ENCODE data around the gene ZFHX2.
"Not testable (repeated sequence)": the region's sequence is repeated elsewhere in the genome, so short reads cannot be mapped to it uniquely, and the experiment has no call there.

ZFHX2 gene

DNA sequence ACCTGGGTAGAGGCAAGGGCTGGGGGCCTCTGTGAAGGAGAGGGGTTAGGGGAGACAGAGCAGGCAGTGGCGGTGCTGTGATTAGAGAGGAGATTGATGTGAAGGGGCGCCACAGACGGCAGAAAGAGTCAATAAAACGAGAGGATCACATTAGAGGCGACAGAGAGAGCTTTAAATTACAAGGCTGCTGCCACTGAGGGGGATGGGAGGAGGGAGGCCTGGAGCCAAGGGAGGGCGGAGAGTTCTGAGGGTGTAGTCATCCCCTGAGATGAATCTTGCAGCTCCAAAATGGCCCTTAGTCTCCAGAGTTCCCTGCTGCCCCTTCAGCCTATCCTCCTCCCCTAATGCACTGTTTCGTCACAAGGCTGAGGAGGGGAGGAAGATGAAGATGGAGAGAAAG, 12.8 kb downstream of the ZFHX2 start:
- DNase-seq: no peak

DNA sequence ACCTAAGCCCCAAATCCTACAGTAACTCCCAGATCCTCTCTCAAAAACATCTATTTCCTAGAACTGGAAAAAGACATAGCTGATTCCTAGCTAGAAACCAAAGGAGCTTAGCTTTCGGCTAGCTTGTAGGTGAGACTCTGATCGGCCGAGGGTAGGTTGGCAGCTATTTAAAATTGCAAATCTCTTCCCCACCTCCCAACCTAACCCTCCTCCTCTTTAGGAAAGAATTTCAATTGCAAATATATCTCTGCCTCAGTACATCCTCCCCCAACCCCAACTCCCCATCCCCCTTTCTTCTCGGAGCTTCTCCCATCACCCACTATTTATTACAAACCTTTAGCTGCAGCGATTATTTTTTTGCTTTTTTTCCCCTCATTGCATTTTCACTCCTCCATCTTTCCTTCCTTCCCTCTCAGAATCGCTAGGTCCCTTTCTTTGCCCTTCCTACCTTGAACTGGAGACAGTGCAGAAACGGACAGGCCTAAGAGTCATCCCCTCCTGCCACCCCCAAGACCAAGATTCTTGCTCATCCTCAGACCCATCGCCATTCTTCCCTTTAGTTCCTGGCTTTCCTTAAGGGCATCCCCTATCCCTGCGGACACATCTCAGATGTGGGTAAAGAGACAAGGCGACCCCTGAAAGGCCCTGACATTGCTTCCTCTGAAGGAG, 13.4 kb downstream of the ZFHX2 start:
- DNase-seq: no peak

DNA sequence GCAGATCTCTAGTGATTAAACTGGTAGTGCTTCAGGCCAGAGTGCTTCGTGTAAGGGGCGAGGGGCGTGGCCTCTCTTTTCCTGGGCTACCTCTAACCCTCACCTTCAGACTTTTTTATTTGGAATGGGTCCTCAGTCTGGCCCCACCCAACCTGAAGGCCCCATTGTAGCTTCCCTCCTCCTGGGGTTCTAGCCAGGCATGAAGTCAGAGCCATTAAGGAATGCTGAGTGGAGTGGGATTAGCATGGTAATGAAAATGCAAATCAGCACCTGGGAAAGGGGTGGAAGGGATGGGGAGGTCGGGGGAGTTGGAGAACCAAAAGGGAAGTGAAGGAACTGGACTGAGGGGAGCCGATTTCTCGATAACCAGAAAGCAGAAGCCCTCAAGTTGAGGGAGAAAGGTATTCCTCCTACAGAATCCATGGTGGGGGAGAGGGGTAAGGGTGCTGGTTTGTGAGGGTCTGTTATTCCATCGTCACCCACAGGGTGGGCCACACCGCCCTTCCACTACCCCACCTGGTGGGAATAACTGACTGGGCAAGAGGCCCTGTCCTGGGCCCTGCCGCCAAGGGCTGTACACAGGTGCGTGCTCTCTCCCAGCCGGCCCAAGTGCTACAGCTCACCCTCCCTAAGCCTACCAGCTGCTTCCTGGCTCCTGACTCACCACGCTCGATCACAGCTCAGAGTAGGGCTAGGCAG, 14.1 kb downstream of the ZFHX2 start:
- no peak for DNase-seq

DNA sequence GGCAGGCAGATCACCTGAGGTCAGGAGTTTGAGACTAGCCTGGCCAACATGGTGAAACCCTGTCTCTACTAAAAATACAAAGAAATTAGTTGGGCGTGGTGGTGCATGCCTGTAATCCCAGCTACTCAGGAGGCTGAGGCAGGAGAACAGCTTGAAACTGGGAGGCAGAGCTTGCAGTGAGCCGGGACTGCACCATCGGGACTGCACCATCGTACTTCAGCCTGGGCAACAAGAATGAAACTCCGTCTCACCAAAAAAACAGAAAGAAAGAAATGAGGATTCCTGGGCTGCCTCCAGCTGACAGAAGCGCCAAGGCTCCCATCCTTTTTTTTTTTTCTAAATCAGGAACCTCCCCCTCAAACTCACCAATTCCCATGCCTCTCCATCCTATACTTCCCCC, 14.7 kb downstream of the ZFHX2 start:
- DNase-seq: not testable (repeated sequence)

DNA sequence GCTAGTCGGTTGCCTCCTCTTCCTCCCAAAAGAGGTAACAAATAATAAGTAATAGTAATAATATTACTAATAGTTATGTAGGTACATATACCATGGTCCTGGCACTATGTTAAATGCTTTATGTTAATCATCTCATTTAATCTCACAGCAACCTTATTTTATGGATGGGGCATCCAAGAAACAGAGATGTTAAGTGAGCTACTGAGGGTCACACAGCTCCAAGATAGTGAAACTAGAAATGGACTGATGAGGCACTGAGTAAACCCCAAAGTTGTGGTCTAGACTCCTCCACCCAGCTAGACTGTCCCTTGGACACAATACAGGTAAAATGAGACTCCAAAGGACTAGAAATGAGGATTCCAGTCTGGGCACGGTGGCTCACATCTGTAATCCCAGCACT, 15.1 kb downstream of the ZFHX2 start:
- DNase-seq: no peak

DNA sequence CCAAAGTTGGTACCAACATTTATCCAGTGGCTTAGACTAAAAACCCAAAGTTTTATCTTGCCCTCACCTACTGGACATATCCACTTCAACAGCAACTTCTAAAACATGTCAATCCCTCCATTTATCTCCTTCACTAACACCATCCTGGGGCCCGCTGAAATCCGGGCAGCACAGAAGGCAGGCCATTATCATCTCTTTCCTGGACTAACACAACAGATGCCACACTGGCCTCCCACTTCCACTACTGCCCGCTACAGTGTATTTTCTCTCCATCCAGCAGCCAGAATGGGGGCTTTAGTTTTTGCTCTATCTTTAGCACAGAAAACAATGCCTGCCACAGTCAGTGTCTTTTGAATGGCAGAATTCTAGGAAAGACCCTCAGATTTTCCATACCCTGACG, 15.6 kb downstream of the ZFHX2 start:
- no peak for DNase-seq

DNA sequence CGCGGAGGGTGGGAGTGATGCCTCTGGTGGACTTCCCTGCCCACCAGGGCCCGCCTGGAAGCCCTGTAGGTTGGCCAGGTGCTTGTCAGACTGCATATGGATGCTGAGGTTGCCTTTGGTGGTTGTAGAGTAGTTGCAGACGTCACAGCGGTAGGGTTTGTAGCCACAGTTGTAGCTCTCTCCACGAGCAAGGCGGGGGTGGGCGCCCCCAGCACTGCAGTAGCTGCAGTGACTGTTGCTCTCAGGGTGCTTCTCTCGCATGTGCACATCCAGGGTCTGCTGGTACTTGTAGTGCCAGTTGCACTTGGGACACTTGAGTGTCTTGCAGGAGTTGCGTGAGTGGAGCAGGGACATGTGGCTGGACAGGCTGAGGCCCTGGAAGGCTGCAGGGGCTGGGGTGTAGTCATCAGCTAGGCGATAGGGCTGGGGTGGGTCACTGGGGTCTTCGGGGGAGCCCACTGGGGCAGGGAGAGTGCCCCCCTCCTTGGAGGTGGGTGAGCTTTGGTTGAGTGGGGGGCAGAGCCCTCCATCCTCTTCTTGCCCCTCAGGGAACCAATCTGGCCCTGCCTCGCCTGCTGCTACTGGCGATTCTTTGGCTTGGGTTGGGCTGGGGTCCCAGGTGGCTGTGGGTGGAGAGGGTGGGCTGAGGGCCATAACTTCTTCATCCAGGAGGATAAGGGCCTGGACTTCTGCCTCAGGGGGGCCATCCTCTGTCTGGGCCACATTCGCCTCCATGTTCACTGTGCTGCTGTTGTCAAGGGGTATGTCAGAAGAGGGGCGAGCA, 17.7 kb downstream of the ZFHX2 start:
- DNase-seq: no peak

DNA sequence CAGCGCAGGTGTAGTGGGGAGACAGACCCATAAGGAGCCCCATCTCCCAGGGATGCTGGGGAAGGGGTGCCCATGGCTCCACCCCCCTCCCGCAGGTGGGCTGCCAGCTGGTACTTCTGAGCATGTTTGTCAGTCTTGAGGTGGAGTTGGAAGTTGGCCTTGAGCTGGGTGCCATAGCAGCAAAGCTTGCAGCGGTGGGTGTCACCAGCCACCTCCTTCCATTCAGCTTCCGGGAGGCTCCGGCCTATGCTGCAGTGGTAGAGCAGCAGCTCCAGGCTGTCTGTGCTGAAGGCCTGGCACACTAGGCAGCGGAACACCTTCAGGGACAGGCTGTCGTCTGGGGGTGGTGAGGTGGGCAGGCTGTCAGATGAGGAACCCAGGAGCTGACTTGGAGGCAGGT, 18.9 kb downstream of the ZFHX2 start:
- no peak for DNase-seq

DNA sequence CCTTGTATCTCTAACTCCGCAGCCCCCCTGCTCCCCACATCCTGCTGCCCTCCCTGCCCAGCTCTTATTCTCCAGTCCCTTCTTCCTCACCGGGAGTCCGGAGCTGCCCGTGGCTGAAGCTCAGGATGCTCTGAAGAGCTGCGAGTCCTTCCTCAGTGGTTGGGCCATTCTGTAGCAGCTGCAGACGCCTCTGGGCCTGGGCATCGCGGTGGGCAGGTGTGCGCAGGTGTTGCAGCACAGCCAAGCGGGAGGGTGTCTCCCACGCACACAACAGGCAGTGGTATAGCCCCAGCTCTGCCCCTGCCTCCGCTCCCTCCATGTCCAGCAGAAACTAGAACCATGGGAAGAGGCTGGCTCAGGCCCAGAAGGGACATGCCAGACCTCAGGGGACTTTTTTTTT, 20.2 kb downstream of the ZFHX2 start:
- DNase-seq: no peak

DNA sequence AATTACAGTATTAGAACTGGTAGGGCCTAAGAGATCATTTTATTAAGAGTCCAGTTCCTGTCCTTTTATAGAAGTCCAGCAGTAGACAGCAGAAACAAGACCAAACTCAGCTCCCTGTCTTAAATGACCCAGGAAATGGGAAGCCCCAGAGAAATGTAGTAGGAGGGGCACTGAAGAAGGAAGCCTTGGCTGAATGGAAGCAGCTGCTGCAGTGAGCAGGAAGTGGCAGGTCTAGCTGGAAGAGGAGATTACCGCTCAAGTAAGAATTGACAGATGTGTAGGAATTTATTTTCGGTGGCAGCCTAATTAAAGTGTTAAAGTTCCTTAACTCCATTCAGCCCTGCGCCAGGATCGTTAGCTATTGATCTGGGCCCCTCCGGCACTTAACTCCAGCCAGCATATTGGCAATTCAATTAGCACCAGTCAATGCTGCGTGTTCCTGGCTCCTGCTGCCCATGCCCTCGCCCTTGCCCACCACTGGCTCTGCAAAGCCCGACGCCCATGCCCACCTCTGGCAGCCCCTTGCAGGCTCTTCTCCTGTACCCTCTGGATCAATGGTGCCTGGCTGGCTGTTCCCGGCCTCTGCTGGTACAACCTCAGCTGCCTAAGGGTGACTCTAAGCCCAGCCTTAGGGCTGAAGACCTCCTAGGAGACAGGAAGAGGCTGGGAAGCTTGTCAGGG, 21.1 kb downstream of the ZFHX2 start:
- DNase-seq: no peak

DNA sequence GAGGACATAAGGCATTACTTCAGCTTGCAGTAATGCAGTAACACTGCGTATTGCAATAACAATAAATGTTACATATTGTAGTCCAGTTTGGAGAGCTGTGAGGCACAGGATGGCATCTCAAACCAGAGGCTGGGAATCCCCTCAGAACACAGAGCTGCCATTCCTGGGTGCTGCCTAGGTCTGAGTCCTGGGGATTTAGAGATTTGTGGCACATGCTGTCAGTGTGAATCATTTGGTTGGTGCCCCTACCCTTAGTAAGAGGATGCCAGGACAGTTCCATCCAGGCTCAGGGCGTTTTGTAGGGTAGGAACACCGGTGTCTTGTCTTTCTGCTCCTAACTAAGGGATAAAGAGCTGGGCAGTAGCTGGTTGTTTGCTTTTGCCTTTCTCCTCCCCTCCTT, 22.5 kb downstream of the ZFHX2 start:
- DNase-seq: no peak

DNA sequence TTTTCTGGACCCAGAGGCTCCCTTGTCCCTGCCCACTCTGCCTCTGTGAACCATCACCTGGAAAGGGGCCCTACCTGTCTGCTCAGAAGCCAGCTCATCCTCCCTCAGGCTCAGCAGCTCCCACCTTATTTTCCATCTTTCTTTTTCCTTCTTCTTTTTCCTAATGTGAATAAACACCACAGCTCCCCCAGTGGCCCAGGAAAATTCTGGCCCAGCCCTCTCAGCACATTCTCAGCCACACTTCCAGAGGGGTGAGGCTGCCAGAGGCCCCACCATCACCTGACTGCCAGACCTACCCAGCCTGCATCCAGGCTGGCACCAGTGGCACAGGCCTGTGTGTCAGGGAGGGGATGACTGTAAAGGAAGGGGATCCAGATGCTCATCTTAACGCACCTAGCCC, 23.0 kb downstream of the ZFHX2 start:
- DNase-seq: no peak

DNA sequence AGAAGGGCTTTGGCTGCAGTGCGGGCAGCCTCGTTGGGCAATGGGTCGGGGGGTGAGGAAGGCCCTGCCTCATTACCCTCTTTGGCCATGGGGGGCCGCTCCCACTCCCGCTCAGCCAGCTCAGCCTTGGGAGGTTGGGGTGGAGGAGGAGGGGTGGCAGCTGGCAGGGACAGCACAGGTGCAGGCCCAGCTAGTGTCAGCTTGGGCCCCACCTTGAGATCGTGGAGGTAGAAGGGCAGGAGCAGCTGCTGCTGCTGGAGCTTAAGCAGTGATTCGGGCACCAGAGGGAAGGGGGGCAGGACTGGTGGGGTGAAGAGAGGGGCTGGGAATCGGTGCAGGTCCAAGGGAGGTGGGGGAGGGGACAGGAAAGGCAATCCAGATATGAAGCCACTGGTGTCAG, 26.0 kb downstream of the ZFHX2 start:
- no peak for DNase-seq

DNA sequence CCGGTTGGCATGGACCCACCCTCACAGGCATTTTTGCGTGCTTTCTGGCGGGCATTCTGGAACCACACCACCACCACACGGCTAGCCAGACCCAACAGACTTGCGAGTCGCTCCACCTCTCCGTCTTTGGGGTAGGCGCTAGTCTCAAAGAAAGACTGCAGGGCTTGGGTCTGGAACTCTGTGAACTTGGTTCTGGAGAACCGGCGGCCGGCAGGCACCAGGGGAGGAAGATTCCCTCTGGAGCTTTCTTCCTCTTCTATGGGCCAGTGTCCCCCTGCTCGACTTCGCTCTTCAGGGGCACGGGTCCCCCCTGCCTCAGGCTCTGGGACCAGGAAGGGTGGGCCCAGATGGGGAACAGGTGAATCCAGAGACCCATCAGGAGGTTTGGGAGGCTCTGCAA, 26.6 kb downstream of the ZFHX2 start:
- no peak for DNase-seq

DNA sequence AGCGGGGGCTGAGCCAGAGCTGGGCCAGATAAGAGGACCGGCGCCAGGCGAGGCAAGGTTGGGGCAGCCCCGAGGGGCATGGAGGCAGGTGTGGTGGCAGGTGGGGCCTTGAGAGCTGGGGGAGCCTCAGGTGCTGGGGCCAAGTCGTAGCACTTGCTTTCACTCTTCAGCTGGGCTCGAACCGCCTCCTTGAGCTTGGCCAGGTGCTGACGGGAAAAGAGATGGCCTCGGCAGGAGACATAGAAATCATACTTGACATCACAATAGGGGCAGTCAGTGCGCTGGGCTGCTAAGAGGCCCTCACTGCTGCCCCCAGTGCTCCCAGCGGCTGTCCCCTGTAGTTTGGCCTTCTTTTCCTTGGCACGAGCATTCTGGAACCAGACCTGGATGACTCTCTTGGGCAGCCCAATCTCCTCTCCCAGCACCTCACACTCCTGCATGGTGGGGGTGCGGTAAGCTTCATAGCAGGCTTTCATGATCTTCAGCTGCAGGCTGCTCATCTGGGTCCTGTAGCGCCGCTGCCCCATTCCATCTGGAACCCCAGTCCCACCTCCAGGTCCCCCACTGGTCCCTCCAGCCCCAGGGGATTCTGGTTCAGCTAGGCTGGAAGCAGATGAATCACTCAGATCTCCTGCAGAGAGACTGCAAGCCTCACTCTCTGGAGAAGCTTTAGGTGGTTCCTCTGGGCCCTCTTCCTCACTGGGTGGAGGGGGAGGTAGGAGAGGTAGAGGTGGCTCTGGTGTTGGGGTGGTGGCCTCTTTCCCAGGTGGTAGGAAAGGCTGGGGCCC, 28.1 kb downstream of the ZFHX2 start:
- DNase-seq: no peak

DNA sequence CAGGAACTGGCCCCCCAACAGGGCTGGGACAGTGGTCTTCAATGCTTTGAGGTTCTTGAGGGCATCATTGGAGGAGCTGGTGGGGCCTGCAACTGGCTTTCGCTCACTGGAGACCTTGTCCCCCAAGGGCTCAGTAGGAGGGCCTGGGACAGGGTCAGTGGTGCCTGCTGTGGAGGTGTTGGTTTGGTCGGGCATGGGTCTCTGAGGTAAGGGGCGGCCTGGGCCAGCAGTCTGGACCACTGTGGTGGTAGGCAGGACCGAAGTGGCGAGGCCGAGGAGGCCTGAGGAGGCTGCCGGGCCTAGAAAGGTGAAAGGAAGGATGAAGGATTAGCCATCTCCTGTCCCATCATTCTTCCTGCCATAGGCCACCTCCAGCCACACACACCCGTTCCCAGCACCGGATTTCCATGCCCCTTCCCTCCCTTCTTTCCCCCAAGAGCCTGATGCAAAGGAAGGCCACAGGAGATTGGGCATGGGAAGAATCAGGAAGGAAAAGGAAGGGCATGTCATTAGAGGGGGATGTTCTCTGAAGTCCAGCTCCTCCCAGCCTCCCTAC, 28.8 kb downstream of the ZFHX2 start:
- no peak for DNase-seq

DNA sequence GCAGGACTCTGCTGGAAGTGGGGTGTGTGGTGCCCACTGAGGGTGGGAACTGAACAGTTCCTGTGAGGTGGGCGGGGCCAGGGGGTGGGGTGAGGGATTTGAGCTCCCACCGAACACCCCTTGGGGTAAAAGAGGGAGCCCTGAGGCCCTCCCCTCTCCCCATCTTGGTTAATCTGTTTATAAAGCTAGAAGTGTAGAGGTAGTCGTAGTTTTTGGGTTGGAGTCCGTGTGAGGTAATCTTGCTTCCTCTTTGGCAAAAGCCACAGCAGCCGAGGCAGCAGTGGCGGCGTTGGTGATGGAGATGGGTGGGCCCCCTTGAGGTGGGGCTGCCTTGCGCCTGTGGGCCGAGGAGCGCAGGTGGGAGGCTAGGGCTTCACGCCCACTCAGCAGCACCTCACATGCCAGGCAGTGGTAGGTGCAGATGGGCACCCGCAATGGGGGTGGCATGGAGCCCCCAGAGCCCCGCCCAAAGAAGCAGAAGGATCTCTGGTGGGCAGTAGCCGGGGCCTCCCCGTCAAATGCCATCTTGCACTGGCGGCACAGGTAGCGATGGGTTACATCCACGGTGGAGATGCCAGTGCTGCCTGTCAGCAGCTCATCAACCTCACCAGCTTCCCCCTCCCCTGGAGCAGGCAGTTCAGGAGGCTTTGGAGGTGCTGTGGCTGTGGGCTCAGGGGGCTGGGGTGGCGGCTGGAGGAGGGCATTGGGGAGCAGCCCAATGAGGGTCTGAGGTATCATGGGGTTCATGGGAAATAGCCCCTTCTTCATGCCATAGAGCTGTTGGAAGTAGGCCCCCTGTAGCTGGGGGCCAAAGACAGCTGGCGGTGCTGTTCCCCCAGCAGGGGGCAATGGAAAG, 29.6 kb downstream of the ZFHX2 start:
- DNase-seq: no peak

DNA sequence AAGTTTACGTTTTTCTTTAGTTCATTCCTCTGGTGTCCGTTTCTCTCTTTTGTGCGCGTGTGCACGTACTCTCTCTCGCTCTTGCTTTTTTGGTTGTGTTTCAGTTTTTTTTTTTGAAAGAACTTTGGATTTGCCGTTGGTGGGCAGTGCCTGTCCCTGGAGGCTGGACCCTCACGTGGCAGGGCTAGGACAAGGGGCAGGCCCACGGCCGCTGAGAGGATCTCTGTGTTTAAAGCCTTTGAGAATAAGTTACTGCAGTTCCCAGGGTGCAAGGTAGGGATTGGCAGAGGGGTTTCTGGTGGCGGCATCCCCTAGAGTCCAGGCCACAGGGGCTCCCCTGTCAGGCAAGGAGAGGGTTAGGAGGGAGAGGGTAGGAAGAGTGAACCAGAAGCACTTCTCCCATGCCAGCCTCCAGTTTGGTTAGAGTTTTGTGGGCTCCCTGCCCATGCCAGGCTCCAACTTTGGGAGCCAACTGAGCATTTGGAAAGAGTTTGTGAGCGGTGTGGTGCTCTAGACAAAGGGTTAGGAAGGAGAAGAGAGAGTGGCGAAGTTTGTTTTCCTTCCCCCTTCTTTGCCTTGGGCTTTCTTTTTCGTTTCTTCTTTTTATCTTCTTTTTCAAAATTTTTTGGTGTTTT, 30.5 kb downstream of the ZFHX2 start:
- DNase-seq: no peak

DNA sequence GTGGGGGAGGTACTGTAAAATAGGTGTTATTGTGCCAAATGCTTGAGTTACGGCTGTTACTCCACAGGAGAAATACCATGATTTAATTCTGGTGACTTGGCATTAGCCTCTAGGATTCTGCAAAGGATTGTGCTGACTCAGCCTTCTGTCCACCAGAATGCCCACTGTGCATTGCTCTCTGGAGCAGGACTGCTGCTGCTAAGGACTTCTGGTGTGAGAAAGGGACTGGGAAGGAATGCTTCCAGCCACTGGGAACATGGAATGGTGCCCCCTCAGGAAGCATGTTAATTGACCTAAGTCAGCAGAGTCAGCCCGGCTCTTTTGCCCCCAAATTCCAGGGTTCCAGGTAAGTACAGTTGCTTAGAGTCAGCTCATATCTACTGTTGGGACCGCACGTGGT, 32.9 kb downstream of the ZFHX2 start:
- no peak for DNase-seq

DNA sequence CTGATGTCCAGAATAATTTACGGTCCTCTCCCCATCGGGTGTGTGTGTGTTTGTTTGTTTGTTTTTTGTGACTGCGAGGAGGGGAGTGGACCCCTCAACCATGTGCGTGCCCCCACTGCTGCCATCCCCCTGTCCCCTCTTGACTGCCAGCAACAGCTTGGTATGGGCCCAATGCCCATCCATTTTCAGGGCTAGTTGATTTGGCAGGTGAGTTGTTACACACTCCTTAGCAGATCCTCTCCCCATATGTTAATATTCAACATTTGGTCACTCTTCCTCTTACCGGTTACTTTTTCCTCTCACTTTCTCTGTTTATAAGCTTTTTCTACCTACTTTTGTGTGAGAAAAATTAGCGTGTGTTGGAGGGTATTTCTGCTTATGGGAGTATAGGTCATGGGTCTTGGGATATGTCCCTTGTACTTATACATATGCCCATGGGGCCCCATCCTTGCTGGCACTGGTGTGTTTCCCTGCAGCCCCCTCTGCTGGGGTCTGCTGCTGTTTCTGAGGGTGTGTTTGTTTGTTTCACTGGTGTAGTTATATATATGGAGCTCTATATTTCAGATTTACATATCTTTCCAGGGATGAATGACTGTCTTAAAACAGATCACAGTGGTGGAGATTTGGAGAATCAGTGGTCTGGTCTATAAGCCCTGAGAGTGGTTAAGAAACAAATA, 33.8 kb downstream of the ZFHX2 start:
- no peak for DNase-seq

DNA sequence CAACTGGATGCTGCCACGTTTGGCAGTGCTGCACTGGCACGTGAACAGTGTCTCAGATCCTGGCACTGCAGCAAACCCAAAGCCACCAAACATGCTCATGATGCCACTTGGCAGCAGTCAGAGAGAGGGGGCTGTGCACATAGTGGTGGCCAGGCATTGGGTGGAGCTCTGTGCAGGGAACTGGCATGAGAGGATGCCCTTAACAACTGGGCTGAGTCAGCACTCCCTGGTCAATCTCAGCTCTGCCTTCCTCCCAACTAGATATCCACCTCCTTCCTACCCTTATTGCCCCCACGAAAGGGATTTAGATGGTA, 37.0 kb downstream of the ZFHX2 start:
- no peak for DNase-seq

Measured in activated CD4-positive, CD25-positive, alpha-beta regulatory T cell (primary cell).